K562 (cell line): Measurements from ENCODE around the gene CTDSP2. TPM values are rescaled to one million over a fixed set of nuclear protein-coding genes. Genes with fewer than 3 reads are reported as not detected.

ENCODE experiments used
- ATAC-seq: fragments of 200-7000 bp; cut with Tn5 transposase; 3 replicates; pipeline ENCODE4 v1.9.1; 2020; ENCODE audit warnings: moderate library complexity
- BruUV-seq: library from RNA; stranded (reverse); fragments of 400-500 nt; replicated peaks from 2 replicates; lab custom pipeline; 2021; lab: Mats Ljungman, UMichigan
- CTCF ChIA-PET: fragments of 300-600 bp; formaldehyde crosslinking; extraction: SDS; loops from one replicate; lab custom pipeline; 2021; ENCODE audit warnings: low intra/inter-chr PET ratio; lab: Yijun Ruan, JAX
- POLR2A ChIA-PET: fragments of 300-600, 350-650 bp; sonication (Branson Sonifier 250); formaldehyde crosslinking; extraction: SDS; loops from one replicate; lab custom pipeline; 2021; ENCODE audit warnings: antibody characterized with exemption, inconsistent platforms; lab: Yijun Ruan, JAX
- DNase-seq, 4 experiments: peaks; one replicate each; pipeline versions ENCODE4 v3.0.0 to v3.0.0-alpha.2; 2011 to 2018; ENCODE audit warnings: low spot score in 3 of 4, mixed read lengths in 3 of 4; ENCODE audit errors: extremely low read depth in 1 of 4
- FAIRE-seq: peaks from 2 replicates; lab custom pipeline; 2011; peaks lifted over from hg19 to GRCh38; lab: Jason Lieb, UNC
- H2AFZ ChIP-seq: 2 replicates; pipeline ENCODE4 v1.6.0; 2011; ENCODE audit warnings: low read depth, low read length, control low read depth, inconsistent platforms
- H3K27ac ChIP-seq: fragments of 200-600 bp; 3 replicates; pipeline ENCODE4 v1.8.0; 2011; ENCODE audit warnings: low read depth, mild to moderate bottlenecking, control low read depth, inconsistent platforms, low read length, moderate library complexity, mixed read lengths; ENCODE audit errors: extremely low read depth
- H3K27me3 ChIP-seq, 2 experiments: fragments of 300-600 bp in 1 of 2; 2 replicates in 1 of 2; 3 replicates in 1 of 2; pipeline versions ENCODE4 v1.6.0 to v1.8.0; 2011; ENCODE audit warnings: inconsistent platforms in 2 of 2, low read length in 2 of 2, mild to moderate bottlenecking in 1 of 2, mixed read lengths in 1 of 2, moderate library complexity in 1 of 2; ENCODE audit not compliant: control insufficient read depth in 2 of 2, insufficient read depth in 2 of 2
- H3K36me3 ChIP-seq: fragments of 300-600 bp; 3 replicates; pipeline ENCODE4 v1.8.0; 2011; ENCODE audit warnings: mild to moderate bottlenecking, low read length, inconsistent platforms; ENCODE audit not compliant: control insufficient read depth, insufficient read depth
- H3K4me1 ChIP-seq, 2 experiments: fragments of 200-600 bp in 1 of 2; replicated peaks in 1 of 2; 2 replicates in 1 of 2; 3 replicates in 1 of 2; pipeline versions ENCODE4 v1.5.1 to v1.8.0; 2011; ENCODE audit warnings: inconsistent platforms in 2 of 2, low read length in 2 of 2, mild to moderate bottlenecking in 1 of 2, mixed read lengths in 1 of 2, moderate library complexity in 1 of 2; ENCODE audit not compliant: control insufficient read depth in 2 of 2, insufficient read depth in 2 of 2
- H3K4me2 ChIP-seq: 2 replicates; pipeline ENCODE4 v1.6.1; 2011; ENCODE audit warnings: low read length, control low read depth, inconsistent platforms, mixed read lengths; ENCODE audit not compliant: insufficient read depth
- H3K4me3 ChIP-seq: fragments of 200-600 bp; sonication (generic), shearing (Covaris generic); 2 replicates; pipeline ENCODE4 v1.5.1; 2016; ENCODE audit warnings: control low read depth, inconsistent platforms
- H3K79me2 ChIP-seq: fragments of 200-600 bp; 3 replicates; pipeline ENCODE4 v1.8.0; 2011; ENCODE audit warnings: low read length, inconsistent platforms; ENCODE audit not compliant: control insufficient read depth, insufficient read depth
- H3K9ac ChIP-seq, 2 experiments: 2 replicates each; pipeline versions ENCODE4 v1.6.0 to v1.6.1; 2011; ENCODE audit warnings: low read depth in 2 of 2, low read length in 2 of 2, control low read depth in 1 of 2, inconsistent platforms in 1 of 2, mild to moderate bottlenecking in 1 of 2, mixed read lengths in 1 of 2; ENCODE audit not compliant: insufficient read depth in 1 of 2
- H3K9me1 ChIP-seq: one replicate; pipeline ENCODE4 v1.6.0; 2011; ENCODE audit warnings: inconsistent platforms, mild to moderate bottlenecking, low read length, moderate library complexity; ENCODE audit not compliant: control insufficient read depth, insufficient read depth
- H3K9me3 ChIP-seq: replicated peaks from 2 replicates; pipeline ENCODE4 v1.5.1; 2011; ENCODE audit warnings: low read depth, low read length, inconsistent platforms; ENCODE audit not compliant: control insufficient read depth, insufficient read depth
- H4K20me1 ChIP-seq: replicated peaks from 2 replicates; pipeline ENCODE4 v1.6.1; 2011; ENCODE audit warnings: low read length, inconsistent platforms, mixed read lengths; ENCODE audit not compliant: control insufficient read depth, insufficient read depth
- E2F4 ChIP-seq: sonication (generic); formaldehyde crosslinking; IDR thresholded peaks from 2 replicates; pipeline ENCODE4 v1.8.0; 2022; ENCODE audit warnings: mild to moderate bottlenecking, low read depth, missing genetic modification reagents
- HOXB6 ChIP-seq: fragments of 250-450 bp; sonication (Bioruptor Pico); IDR thresholded peaks from 2 replicates; pipeline ENCODE4 v1.5.1; 2022; ENCODE audit warnings: mild to moderate bottlenecking, borderline replicate concordance
- L3MBTL2 ChIP-seq: fragments of 450-650 bp; IDR thresholded peaks from 2 replicates; pipeline ENCODE4 v1.6.1; 2016; ENCODE audit warnings: mild to moderate bottlenecking, moderate library complexity
- MEF2A ChIP-seq: IDR thresholded peaks from 2 replicates; pipeline ENCODE4 v1.6.1; 2011; ENCODE audit warnings: low read depth, mild to moderate bottlenecking, low read length, moderate library complexity; ENCODE audit not compliant: control insufficient read depth
- MITF ChIP-seq: IDR thresholded peaks from 2 replicates; pipeline ENCODE4 v1.6.1; 2014; ENCODE audit warnings: antibody characterized with exemption
- NR0B1 ChIP-seq: fragments of 450-650 bp; IDR thresholded peaks from one replicate; pipeline ENCODE4 v1.6.1; 2018; ENCODE audit warnings: mild to moderate bottlenecking, moderate library complexity; ENCODE audit not compliant: partially characterized antibody
- PML ChIP-seq: IDR thresholded peaks from 2 replicates; pipeline ENCODE4 v1.6.1; 2012; ENCODE audit warnings: low read length, inconsistent platforms
- POLR2H ChIP-seq: IDR thresholded peaks from 2 replicates; pipeline ENCODE4 v1.6.1; 2016; ENCODE audit warnings: missing genetic modification characterization, low read depth, mild to moderate bottlenecking, control low read depth, missing compliant biosample characterization, moderate library complexity
- RFX5 ChIP-seq: IDR thresholded peaks from 2 replicates; pipeline ENCODE4 v1.6.1; 2011; ENCODE audit warnings: low read depth, mild to moderate bottlenecking, improper control_type of control experiment, low read length
- SMARCC2 ChIP-seq: fragments of 450-650 bp; IDR thresholded peaks from 2 replicates; pipeline ENCODE4 v1.6.1; 2017; ENCODE audit warnings: antibody characterized with exemption, moderate library complexity, mild to moderate bottlenecking, low read depth
- SNRNP70 ChIP-seq: fragments of 200-400 bp; formaldehyde crosslinking; optimal IDR thresholded peaks from 2 replicates; pipeline ENCODE3; 2017; ENCODE audit warnings: low read depth, low read length
- ZNF23 ChIP-seq: fragments of 250-450 bp; sonication (Bioruptor Pico); IDR thresholded peaks from 2 replicates; pipeline ENCODE4 v1.4.0; 2020; ENCODE audit warnings: mild to moderate bottlenecking
- ZNF24 ChIP-seq: fragments of 450-650 bp; IDR thresholded peaks from 2 replicates; pipeline ENCODE4 v1.6.1; 2016
- ZNF512 ChIP-seq: IDR thresholded peaks from 2 replicates; pipeline ENCODE4 v1.6.1; 2016; ENCODE audit warnings: missing genetic modification characterization, missing compliant biosample characterization
- ZNF766 ChIP-seq: fragments of 200-800 bp; sonication (Bioruptor generic); conservative IDR thresholded peaks from 2 replicates; pipeline ENCODE4 v1.6.1; 2016; ENCODE audit warnings: missing genetic modification characterization, missing compliant biosample characterization
- WGBS: fragments of 100-300 bp; shearing (Covaris generic); methylation state at CpG from one replicate; pipeline ENCODE4 v1.1.6; 2016; ENCODE audit warnings: low coverage, mixed read lengths; ENCODE audit not compliant: insufficient coverage; ENCODE audit errors: missing lambda C conversion rate; 5-methylcytosine and 5-hydroxymethylcytosine counted together
- in situ Hi-C: fragments of 300-500 bp; cut with MboI; formaldehyde crosslinking; loops from 4 replicates; pipeline ENCODE4 v1.15.0; 2018; ENCODE audit warnings: inconsistent platforms, mixed read lengths
- intact Hi-C: fragments of 100-400 bp; cut with micrococcal nuclease; formaldehyde crosslinking; loops from 2 replicates; pipeline ENCODE4 v1.14.2; 2022
- polyA plus RNA-seq, 8 experiments: library from polyadenylated mRNA; depleted of rRNA in 4 of 8; stranded (reverse) in 5 of 8; unstranded in 3 of 8; fragments of >200 nt; fragmentation: Nextera tagmentation in 2 of 8; fragmentation: Illumina TruSeq in 1 of 8; extraction: Ambion mirVana in 2 of 8; extraction: Trizol in 1 of 8; gene quantifications; 2 replicates each; pipeline versions ENCODE4 v1.2.1 to v1.2.3, GENCODE V29; 2011 to 2014; ENCODE audit warnings: inconsistent platforms in 1 of 8, missing spikeins in 1 of 8
- total RNA-seq, 7 experiments: library from RNA; depleted of rRNA in 6 of 7; stranded (reverse); fragments of >200 nt in 6 of 7; fragmentation: Illumina TruSeq in 2 of 7; extraction: Trizol in 2 of 7; gene quantifications; 2 replicates each; pipeline versions ENCODE4 v1.2.1 to v1.2.3, GENCODE V29; 2011 to 2021; ENCODE audit warnings: low replicate concordance in 1 of 7

CTDSP2 gene
- total and polyA plus RNA-seq, 9 of the 15 experiments (the other 6 are each of a cell fraction or from before 2014, with no cell fraction given), result 20.4 to 108 (median 47.7) TPM

GRCh38 chr12:57869298-57869926, 22.9 kb upstream of the CTDSP2 start (continued):
- no peak for TF ChIP-seq NR0B1
- TF ChIP-seq SMARCC2, result no peak
- no peak for TF ChIP-seq RFX5
- no peak for TF ChIP-seq HOXB6
- no peak for TF ChIP-seq ZNF24
- no peak for TF ChIP-seq MITF
- TF ChIP-seq ZNF766 (CRISPR knock-in tag), result no peak
- TF ChIP-seq, all 486 proteins: peak for 0

GRCh38 chr12:57868851-57869268, 22.3 kb upstream of the CTDSP2 start:
- H2AFZ ChIP-seq, result no peak overlapping the region
- ATAC-seq (no peak), FAIRE-seq (no peak), DNase-seq (no peak)
- no peaks in the 10 kb centered on the region for H3K9me1 ChIP-seq
- no peak overlapping the region for H3K4me2 ChIP-seq
- no peaks in the 10 kb centered on the region for H4K20me1 ChIP-seq
- no peaks in the 10 kb centered on the region for H3K9me3 ChIP-seq
- CTCF ChIA-PET, result no interaction called here
- H3K27me3 ChIP-seq, result no peaks in the 10 kb centered on the region
- H3K9ac ChIP-seq, result peak overlapping the region in 1 of 2 experiments; percentile 50; a peak in 2 of 4 replicates
- H3K36me3 ChIP-seq, result no peaks in the 10 kb centered on the region
- H3K4me3 ChIP-seq, result no peak overlapping the region
- peaks cover 0 to 14% of the 10 kb centered on the region in 2 experiments; a peak in 2 of 5 replicates for H3K4me1 ChIP-seq
- no TSS peak for BruUV-seq
- in situ Hi-C loops, result no loop called here
- 52% methylated on average over 10 of the region's 11 CpGs for WGBS
- H3K79me2 ChIP-seq, result no peaks in the 10 kb centered on the region
- POLR2A ChIA-PET, result interaction anchor here (2.1 to 2.3 kb wide), 2 partner anchors 7 to 26 kb away, joined by 7 to 9 read pairs; no protein-coding TSS in a partner anchor
- intact Hi-C loops, result no loop called here
- no peak overlapping the region for H3K27ac ChIP-seq
- TF ChIP-seq ZNF23 (no peak), SNRNP70 (no peak), MEF2A (no peak), POLR2H (tag) (no peak), ZNF512 (no peak), PML (no peak), L3MBTL2 (no peak), SMARCC2 (no peak), E2F4 (CRISPR knock-in tag) (no peak)
